Mammary epithelial cell (primary cell): Measurements from ENCODE around the gene FGF22.

ENCODE experiments used
- CTCF ChIP-seq, 2 donors: IDR thresholded peaks in 1 of 2; conservative IDR thresholded peaks in 1 of 2; 2 replicates each; pipeline ENCODE4 v1.5.1; 2011 to 2012; ENCODE audit warnings: inconsistent platforms in 2 of 2, low read length in 2 of 2, mild to moderate bottlenecking in 2 of 2, control low read depth in 1 of 2, low read depth in 1 of 2; ENCODE audit not compliant: insufficient read depth in 1 of 2; ENCODE audit errors: extremely low read depth in 1 of 2
- EZH2 ChIP-seq: IDR thresholded peaks from 2 replicates; pipeline ENCODE4 v1.6.1; 2012; ENCODE audit warnings: low read length, inconsistent platforms, borderline replicate concordance

- TF ChIP-seq CTCF (conservative IDR thresholded peaks at IDR 0.05 in 1 of 2, IDR thresholded peaks at IDR 0.05 in 1 of 2; ENCODE audit: extremely low read depth in 1 of 2, insufficient read depth in 1 of 2, low read depth in 1 of 2, low read length in 2 of 2) (no peak), EZH2 (no peak)
Observed at GRCh38 chr19:634975-635652, 4.6 kb upstream of the FGF22 start.
